GM23338 (cell line): Measurements from ENCODE around the gene OCA2.

Source experiments
- CREB1 ChIP-seq: fragments of 250-450 bp; sonication (Bioruptor Pico); IDR thresholded peaks from 2 replicates; pipeline ENCODE4 v1.5.0; 2020; ENCODE audit warnings: low read depth, mild to moderate bottlenecking, moderate library complexity
- EZH2 ChIP-seq: fragments of 200-600 bp; sonication (generic); IDR thresholded peaks from one replicate; pipeline ENCODE4 v1.8.0; 2017; ENCODE audit warnings: antibody characterized with exemption, mild to moderate bottlenecking, low read depth; ENCODE audit not compliant: unreplicated experiment
- EZH2phosphoT487 ChIP-seq: fragments of 200-600 bp; sonication (generic); IDR thresholded peaks from one replicate; pipeline ENCODE4 v1.8.1; 2018; ENCODE audit warnings: antibody characterized with exemption; ENCODE audit not compliant: unreplicated experiment
- JUNB ChIP-seq: IDR thresholded peaks from one replicate; pipeline ENCODE4 v1.6.1; 2016; ENCODE audit warnings: antibody characterized with exemption; ENCODE audit not compliant: unreplicated experiment
- POLR2AphosphoS5 ChIP-seq: IDR thresholded peaks from 2 replicates; pipeline ENCODE4 v1.6.1; 2016; ENCODE audit warnings: antibody characterized with exemption, low read depth
- STAT1 ChIP-seq: IDR thresholded peaks from one replicate; pipeline ENCODE4 v1.6.1; 2016; ENCODE audit warnings: antibody characterized with exemption; ENCODE audit not compliant: unreplicated experiment
- ZNF331 ChIP-seq: fragments of 250-450 bp; sonication (Bioruptor Pico); IDR thresholded peaks from 2 replicates; pipeline ENCODE4 v1.5.0; 2020; ENCODE audit warnings: low read depth, mild to moderate bottlenecking, moderate library complexity
- TF ChIP-seq, protein P1 (sequence below): IDR thresholded peaks from one replicate; pipeline ENCODE4 v1.6.1; 2018; ENCODE audit warnings: antibody characterized with exemption; ENCODE audit not compliant: unreplicated experiment
- TF ChIP-seq, protein P2 (sequence below), 2 experiments: fragments of 200-600 bp in 1 of 2; sonication (generic) in 1 of 2; conservative IDR thresholded peaks; 2 replicates each; pipeline versions ENCODE4 v1.5.1 to v1.6.1; 2016 to 2017; ENCODE audit warnings: antibody characterized with exemption in 2 of 2, low read depth in 2 of 2, mild to moderate bottlenecking in 2 of 2, moderate library complexity in 1 of 2
- TF ChIP-seq, protein P3 (sequence below): fragments of 250-450 bp; sonication (Bioruptor Pico); IDR thresholded peaks from 2 replicates; pipeline ENCODE4 v1.5.0; 2020; ENCODE audit warnings: mild to moderate bottlenecking, moderate library complexity
- TF ChIP-seq, protein P4 (sequence below): IDR thresholded peaks from 2 replicates; pipeline ENCODE4 v1.6.1; 2016; ENCODE audit warnings: antibody characterized with exemption

DNA sequence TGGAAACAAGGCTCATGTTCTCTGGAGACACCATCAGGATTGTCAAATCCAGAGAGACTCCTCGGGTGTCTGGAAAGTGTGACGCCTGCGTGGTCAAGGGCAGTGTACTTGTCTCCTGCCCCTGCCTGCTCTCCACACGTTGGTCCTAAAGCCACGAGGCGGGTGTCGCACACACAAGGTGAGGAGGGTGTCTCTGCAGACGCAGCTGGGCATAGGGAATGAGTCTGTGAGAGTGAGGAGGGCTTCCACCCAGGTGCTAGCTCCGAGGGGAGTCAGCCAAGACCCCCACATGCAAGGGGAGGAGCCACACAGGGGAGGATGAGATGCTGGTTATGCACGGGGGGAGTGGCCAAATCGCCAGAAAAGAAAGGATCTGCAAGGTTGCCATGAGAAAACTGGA is 27.9 kb upstream of the OCA2 start:
- TF ChIP-seq EZH2 (no peak), POLR2AphosphoS5 (no peak), EZH2phosphoT487 (no peak), STAT1 (no peak), ZNF331 (CRISPR knock-in tag) (no peak), JUNB (no peak), CREB1 (CRISPR knock-in tag) (no peak)
- TF ChIP-seq, protein P1, sequence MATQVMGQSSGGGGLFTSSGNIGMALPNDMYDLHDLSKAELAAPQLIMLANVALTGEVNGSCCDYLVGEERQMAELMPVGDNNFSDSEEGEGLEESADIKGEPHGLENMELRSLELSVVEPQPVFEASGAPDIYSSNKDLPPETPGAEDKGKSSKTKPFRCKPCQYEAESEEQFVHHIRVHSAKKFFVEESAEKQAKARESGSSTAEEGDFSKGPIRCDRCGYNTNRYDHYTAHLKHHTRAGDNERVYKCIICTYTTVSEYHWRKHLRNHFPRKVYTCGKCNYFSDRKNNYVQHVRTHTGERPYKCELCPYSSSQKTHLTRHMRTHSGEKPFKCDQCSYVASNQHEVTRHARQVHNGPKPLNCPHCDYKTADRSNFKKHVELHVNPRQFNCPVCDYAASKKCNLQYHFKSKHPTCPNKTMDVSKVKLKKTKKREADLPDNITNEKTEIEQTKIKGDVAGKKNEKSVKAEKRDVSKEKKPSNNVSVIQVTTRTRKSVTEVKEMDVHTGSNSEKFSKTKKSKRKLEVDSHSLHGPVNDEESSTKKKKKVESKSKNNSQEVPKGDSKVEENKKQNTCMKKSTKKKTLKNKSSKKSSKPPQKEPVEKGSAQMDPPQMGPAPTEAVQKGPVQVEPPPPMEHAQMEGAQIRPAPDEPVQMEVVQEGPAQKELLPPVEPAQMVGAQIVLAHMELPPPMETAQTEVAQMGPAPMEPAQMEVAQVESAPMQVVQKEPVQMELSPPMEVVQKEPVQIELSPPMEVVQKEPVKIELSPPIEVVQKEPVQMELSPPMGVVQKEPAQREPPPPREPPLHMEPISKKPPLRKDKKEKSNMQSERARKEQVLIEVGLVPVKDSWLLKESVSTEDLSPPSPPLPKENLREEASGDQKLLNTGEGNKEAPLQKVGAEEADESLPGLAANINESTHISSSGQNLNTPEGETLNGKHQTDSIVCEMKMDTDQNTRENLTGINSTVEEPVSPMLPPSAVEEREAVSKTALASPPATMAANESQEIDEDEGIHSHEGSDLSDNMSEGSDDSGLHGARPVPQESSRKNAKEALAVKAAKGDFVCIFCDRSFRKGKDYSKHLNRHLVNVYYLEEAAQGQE: no peak
- TF ChIP-seq, protein P2, sequence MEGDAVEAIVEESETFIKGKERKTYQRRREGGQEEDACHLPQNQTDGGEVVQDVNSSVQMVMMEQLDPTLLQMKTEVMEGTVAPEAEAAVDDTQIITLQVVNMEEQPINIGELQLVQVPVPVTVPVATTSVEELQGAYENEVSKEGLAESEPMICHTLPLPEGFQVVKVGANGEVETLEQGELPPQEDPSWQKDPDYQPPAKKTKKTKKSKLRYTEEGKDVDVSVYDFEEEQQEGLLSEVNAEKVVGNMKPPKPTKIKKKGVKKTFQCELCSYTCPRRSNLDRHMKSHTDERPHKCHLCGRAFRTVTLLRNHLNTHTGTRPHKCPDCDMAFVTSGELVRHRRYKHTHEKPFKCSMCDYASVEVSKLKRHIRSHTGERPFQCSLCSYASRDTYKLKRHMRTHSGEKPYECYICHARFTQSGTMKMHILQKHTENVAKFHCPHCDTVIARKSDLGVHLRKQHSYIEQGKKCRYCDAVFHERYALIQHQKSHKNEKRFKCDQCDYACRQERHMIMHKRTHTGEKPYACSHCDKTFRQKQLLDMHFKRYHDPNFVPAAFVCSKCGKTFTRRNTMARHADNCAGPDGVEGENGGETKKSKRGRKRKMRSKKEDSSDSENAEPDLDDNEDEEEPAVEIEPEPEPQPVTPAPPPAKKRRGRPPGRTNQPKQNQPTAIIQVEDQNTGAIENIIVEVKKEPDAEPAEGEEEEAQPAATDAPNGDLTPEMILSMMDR (conservative IDR thresholded peaks at IDR 0.05; ENCODE audit: low read depth in 2 of 2): no peak
- TF ChIP-seq, protein P3, sequence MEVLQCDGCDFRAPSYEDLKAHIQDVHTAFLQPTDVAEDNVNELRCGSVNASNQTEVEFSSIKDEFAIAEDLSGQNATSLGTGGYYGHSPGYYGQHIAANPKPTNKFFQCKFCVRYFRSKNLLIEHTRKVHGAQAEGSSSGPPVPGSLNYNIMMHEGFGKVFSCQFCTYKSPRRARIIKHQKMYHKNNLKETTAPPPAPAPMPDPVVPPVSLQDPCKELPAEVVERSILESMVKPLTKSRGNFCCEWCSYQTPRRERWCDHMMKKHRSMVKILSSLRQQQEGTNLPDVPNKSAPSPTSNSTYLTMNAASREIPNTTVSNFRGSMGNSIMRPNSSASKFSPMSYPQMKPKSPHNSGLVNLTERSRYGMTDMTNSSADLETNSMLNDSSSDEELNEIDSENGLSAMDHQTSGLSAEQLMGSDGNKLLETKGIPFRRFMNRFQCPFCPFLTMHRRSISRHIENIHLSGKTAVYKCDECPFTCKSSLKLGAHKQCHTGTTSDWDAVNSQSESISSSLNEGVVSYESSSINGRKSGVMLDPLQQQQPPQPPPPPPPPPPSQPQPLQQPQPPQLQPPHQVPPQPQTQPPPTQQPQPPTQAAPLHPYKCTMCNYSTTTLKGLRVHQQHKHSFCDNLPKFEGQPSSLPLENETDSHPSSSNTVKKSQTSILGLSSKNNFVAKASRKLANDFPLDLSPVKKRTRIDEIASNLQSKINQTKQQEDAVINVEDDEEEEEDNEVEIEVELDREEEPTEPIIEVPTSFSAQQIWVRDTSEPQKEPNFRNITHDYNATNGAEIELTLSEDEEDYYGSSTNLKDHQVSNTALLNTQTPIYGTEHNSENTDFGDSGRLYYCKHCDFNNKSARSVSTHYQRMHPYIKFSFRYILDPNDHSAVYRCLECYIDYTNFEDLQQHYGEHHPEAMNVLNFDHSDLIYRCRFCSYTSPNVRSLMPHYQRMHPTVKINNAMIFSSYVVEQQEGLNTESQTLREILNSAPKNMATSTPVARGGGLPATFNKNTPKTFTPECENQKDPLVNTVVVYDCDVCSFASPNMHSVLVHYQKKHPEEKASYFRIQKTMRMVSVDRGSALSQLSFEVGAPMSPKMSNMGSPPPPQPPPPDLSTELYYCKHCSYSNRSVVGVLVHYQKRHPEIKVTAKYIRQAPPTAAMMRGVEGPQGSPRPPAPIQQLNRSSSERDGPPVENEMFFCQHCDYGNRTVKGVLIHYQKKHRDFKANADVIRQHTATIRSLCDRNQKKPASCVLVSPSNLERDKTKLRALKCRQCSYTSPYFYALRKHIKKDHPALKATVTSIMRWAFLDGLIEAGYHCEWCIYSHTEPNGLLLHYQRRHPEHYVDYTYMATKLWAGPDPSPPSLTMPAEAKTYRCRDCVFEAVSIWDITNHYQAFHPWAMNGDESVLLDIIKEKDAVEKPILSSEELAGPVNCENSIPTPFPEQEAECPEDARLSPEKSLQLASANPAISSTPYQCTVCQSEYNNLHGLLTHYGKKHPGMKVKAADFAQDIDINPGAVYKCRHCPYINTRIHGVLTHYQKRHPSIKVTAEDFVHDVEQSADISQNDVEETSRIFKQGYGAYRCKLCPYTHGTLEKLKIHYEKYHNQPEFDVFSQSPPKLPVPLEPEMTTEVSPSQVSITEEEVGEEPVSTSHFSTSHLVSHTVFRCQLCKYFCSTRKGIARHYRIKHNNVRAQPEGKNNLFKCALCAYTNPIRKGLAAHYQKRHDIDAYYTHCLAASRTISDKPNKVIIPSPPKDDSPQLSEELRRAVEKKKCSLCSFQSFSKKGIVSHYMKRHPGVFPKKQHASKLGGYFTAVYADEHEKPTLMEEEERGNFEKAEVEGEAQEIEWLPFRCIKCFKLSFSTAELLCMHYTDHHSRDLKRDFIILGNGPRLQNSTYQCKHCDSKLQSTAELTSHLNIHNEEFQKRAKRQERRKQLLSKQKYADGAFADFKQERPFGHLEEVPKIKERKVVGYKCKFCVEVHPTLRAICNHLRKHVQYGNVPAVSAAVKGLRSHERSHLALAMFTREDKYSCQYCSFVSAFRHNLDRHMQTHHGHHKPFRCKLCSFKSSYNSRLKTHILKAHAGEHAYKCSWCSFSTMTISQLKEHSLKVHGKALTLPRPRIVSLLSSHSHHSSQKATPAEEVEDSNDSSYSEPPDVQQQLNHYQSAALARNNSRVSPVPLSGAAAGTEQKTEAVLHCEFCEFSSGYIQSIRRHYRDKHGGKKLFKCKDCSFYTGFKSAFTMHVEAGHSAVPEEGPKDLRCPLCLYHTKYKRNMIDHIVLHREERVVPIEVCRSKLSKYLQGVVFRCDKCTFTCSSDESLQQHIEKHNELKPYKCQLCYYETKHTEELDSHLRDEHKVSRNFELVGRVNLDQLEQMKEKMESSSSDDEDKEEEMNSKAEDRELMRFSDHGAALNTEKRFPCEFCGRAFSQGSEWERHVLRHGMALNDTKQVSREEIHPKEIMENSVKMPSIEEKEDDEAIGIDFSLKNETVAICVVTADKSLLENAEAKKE (CRISPR knock-in tag): no peak
- TF ChIP-seq, protein P4, sequence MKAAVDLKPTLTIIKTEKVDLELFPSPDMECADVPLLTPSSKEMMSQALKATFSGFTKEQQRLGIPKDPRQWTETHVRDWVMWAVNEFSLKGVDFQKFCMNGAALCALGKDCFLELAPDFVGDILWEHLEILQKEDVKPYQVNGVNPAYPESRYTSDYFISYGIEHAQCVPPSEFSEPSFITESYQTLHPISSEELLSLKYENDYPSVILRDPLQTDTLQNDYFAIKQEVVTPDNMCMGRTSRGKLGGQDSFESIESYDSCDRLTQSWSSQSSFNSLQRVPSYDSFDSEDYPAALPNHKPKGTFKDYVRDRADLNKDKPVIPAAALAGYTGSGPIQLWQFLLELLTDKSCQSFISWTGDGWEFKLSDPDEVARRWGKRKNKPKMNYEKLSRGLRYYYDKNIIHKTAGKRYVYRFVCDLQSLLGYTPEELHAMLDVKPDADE: no peak
